GM21367 (cell line): ENCODE data around the gene ELAVL4.

Experiments
- ATAC-seq: cut with Tn5 transposase; IDR thresholded peaks from one replicate; pipeline ENCODE4 v1.9.1; 2021; ENCODE audit not compliant: unreplicated experiment

The ELAVL4 gene

GRCh38 chr1:50237056-50237455, 128.3 kb downstream of the ELAVL4 start:
- no peak for ATAC-seq

GRCh38 chr1:50243939-50244338, 135.2 kb downstream of the ELAVL4 start:
- ATAC-seq = no peak

GRCh38 chr1:50246869-50247268, 138.1 kb downstream of the ELAVL4 start:
- no peak for ATAC-seq

- peak; percentile 79 for ATAC-seq
Observed at GRCh38 chr1:50251702-50252101, 143.0 kb downstream of the ELAVL4 start.

GRCh38 chr1:50252196-50252595, 143.5 kb downstream of the ELAVL4 start:
- no peak for ATAC-seq
